Activated CD8-positive, alpha-beta memory T cell treated with anti-CD3 and anti-CD28 coated beads, Interleukin-2, amount 50 U/mL, for 4 hours (primary cell): ENCODE results near the gene NFATC4.
"Not testable (repeated sequence)": the region's sequence is repeated elsewhere in the genome, so short reads cannot be mapped to it uniquely, and the experiment has no call there.

Experiments used
- DNase-seq: peaks from one replicate; pipeline ENCODE4 v3.0.0-alpha.2; 2020

NFATC4 gene

DNA sequence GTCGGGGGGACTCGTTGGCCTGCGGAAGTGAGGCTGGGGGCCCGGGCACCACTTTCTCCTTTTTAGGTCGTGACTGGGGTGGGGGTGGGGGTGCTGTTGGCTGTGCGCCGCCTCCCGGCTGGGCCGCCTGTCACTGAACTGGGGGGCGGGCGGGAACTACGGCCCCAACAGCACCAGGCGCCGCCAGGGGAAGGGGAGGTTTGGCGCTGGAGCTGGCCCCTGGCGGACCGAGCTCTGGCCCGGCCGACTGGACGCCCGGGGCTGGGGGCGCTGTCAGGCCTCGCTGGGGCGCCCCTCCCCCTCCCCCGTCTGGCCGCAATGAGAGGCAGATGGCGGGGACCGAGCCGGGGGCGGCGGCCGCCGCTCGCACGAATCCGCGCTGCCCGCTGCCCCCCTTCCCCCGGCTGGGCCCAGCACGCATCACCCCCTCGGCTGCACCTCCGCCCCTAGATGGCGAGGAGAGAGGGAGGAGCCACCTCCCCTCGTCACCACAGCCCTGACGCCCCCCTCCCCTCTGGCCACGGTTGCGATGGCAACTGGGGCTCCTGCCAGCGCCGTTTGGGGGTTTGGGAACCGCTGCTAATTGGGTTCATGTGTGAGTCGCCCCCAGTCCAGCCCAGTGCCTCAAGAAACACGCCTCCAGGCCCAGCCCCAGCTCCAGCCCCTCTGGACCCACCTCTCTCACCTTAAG, 723 bp downstream of the NFATC4 start:
- DNase-seq: peak; percentile 45

- no peak for DNase-seq
Measured at GRCh38 chr14:24369463-24369862, 1.5 kb downstream of the NFATC4 start.

DNA sequence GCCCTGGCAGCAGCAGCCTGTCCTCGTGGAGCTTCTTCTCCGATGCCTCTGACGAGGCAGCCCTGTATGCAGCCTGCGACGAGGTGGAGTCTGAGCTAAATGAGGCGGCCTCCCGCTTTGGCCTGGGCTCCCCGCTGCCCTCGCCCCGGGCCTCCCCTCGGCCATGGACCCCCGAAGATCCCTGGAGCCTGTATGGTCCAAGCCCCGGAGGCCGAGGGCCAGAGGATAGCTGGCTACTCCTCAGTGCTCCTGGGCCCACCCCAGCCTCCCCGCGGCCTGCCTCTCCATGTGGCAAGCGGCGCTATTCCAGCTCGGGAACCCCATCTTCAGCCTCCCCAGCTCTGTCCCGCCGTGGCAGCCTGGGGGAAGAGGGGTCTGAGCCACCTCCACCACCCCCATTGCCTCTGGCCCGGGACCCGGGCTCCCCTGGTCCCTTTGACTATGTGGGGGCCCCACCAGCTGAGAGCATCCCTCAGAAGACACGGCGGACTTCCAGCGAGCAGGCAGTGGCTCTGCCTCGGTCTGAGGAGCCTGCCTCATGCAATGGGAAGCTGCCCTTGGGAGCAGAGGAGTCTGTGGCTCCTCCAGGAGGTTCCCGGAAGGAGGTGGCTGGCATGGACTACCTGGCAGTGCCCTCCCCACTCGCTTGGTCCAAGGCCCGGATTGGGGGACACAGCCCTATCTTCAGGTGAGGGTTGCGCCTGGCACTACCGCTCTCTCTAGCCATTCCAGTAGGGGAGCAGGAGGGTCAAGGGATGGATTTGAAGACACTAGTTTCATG, 2.1 kb downstream of the NFATC4 start:
- no peak for DNase-seq

- no peak for DNase-seq
Measured at GRCh38 chr14:24370748-24371147, 2.8 kb downstream of the NFATC4 start.

DNA sequence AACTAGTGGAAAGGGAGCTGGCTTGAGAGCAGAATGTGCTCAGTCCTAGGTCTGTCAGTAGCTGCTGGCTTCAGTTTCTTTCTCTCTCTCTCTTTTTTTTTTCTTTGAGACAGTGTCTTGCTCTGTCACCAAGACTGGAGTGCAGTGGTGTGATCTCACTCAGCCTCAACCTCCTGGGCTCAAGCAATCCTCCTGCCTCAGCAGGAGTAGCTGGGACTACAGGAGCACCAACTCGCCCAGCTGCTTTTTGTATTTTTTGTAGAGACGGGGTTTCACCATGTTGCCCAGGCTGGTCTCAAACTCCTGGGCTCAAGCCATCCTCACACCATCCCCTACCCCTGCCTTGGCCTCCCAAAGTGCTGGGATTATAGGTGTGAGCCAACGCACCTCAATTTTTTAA, 3.6 kb downstream of the NFATC4 start:
- not testable (repeated sequence) for DNase-seq

- DNase-seq: no peak
Measured at GRCh38 chr14:24372701-24373416, 4.9 kb downstream of the NFATC4 start.

GRCh38 chr14:24376448-24377070, 8.6 kb downstream of the NFATC4 start:
- no peak for DNase-seq

DNA sequence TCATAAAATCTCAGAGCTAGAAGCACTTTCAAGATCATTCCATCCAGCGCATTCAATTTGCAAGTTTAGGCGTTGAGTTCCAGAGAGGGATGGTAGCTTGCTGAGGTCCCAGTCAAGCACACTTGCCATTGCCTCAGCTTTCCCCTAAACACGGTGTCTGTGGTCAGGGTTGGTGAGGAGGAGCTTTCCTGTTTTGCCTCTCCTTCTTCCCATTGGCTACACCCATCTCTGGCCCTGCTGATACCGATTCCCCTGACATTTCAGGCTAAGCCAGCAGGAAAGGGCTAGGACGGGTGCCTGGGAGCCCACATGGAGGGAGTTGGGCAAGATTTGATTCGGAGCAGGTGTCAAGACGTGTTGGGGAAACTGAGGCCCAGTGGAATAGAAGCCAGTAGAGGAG, 9.1 kb downstream of the NFATC4 start:
- no peak for DNase-seq

DNA sequence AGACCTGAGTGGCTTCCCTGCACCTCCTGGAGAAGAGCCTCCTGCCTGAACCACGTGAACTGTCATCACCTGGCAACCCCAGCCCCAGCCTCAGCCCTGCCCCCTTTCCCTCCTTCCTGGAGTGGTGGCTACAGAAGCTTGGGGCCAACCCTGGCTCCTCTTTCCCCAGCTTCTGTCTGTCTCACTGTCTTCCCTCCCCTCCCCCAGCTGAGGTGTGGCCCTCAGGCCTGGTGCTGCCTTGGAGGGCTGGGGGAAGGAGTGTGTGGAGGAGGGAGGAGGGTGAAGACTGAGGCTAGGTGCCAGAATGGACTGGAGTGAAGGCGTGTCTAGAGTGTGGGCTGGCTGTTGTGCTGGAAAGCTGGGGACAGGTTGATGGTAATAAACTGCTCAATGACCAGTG, 9.7 kb downstream of the NFATC4 start:
- DNase-seq: no peak

GRCh38 chr14:24378327-24378726, 10.3 kb downstream of the NFATC4 start:
- DNase-seq: no peak

DNA sequence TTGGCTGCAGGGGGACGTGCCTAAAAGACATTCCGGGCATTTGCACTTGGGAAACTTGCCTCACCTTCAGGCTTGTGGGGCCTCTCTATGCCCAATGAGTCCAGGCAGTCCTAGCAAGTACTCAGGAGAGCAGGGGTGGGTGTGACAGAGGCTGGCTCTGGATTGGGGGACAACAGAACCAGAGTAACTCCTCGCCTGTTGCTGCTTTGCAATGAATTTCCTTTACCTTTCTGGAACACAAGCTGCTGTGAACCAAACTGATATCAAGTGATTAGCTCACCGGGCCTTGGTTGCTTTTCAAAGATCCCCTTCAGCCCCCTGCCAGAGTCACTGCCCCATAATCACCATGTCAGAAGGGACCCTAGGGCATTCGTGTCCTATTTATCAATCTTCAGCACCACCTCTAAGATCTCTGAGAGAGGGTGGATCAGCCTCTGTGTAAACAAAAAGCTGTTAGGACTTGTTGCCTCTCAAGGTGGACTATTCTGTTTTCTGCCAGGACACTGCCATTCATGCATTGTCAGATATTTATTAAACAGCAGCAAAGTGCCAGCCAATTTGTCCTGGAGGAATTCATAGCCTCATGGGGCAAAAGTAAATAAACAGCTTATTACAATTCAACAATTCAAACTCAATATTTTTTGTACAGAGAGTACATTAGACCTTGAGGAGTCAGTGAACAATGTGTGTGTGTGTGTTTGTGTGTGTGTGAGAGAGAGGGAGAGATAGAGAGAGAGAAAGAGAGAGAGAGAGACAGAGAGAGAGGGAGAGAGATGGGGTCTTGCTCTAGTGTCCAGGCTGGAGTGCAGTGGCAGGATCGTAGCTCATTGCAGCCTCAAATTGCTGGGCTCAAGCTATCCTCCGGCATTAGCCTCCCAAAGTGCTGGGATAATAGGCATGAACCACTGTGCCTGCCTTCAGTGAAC, 11.3 kb downstream of the NFATC4 start:
- no peak for DNase-seq

- no peak for DNase-seq
Measured at GRCh38 chr14:24379907-24380730, 12.1 kb downstream of the NFATC4 start.

DNA sequence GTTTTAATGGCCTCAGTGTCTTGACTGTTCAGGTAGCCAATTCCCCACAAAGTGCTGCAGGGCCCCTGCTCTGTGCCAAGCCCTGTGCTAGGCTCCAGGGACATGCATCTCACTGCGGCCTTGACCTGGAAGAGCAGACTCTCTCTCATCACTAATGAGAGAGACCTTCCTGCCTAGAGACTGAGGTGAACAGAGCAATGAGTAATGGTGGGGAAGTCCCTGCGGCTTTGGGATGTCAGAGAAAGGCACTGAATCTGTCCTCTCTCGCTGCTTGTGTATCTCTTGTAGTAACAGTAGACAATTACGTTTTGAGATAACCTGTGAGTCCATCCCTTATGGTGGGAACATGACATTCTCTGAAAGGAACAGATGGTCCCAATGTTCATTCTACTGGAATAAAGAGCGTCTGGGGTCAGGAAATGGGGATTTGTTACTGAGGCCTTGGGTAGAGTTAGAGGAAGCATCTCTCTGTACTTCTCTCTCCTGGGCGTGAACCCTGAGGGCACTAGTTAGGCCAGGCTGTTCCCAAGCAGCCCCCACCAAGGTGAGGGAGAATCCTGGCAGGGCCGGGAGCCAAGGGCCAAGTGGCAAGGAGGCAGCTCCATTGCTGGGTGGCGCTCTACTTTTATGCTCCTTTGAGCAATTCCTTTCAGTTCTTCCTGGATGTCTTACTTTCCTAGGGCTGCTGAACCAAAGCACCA, 13.5 kb downstream of the NFATC4 start:
- no peak for DNase-seq

DNA sequence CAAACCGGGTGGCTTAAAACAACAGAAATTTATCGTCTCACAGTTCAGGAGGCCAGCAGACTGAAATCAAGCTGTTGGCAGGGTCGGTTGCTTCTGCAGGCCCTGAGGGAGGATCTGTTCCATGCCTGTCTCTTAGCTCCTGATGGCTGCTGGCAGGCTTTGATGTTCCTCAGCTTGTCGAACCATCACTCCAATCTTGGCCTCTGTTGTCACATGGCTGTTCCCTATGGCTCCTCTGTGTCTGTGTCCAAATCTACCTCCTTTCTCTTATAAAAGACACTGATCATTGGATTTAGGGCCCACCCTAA, 14.0 kb downstream of the NFATC4 start:
- no peak for DNase-seq

GRCh38 chr14:24384169-24384568, 16.2 kb downstream of the NFATC4 start:
- no peak for DNase-seq

GRCh38 chr14:24385524-24385923, 17.5 kb downstream of the NFATC4 start:
- DNase-seq: no peak

DNA sequence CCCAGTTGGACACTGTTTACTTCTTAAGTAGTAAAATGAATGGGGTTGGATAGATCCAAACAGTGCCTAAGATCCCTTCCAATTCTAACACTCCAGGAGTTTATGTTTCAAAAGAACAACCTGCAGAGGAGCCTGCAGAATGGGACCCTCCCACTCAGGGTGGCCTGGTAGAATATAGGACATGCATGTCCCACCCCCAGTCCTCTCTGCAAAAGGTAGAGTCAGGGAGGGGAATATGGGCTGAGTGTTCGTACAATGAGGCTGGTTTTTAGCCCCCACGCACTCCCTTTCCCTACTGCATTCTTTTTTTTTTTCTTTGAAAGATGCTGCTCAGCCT, 19.0 kb downstream of the NFATC4 start:
- DNase-seq: no peak

DNA sequence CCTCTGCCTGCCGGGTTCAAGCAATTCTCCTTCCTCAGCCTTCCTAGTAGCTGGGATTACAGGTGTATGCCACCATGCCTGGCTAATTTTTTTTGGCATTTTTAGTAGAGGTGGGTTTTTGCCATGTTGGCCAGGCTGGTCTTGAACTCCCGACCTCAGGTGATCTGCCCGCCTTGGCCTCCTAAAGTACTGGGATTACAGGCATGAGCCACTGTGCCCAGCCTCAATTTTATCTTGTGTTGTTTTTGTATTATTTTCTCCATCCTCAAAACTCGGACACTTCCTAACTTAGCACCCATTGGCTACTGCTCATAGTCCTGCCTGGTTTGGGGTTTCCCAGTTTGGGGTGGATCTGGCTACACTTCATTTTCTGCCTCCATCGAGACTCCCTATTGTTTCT, 19.6 kb downstream of the NFATC4 start:
- DNase-seq: not testable (repeated sequence)

- DNase-seq: no peak
Measured at GRCh38 chr14:24388474-24389179, 20.6 kb downstream of the NFATC4 start.

DNA sequence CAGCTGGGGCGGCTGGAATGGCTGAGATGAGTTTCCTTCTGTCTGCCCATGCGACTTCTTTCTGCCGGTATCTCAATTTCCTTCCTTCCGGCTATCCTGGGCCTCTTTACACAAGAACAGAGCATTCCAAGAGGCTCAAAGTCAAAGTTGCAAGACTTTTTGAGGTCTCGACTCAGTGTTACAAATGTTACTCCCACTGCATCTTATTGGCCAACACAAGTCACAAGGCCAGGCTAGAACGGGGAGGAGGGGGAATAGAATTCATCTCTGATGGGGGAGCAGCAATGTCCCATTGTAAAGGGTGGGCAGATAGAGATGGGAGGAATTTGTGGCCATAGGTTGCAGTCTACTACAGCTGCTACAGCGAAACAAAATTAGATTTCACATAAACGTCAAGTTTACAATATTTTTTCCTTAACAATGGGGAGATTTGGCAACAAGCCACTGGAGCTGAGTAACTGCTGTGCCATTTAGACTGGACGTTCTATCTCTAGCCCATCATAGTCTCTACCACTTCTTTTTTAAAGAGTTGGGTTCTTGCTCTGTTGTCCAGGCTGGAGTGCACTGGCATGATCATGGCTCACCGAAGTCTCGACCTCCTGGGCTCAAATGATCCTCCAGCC, 21.4 kb downstream of the NFATC4 start:
- DNase-seq: no peak
